Skeletal muscle tissue (tissue), 4 donors: Measurements from ENCODE around the gene LAMTOR1. TPM values are rescaled to one million over a fixed set of nuclear protein-coding genes. Genes with fewer than 3 reads are reported as not detected.
"Not testable (repeated sequence)": the region's sequence is repeated elsewhere in the genome, so short reads cannot be mapped to it uniquely, and the experiment has no call there.

ENCODE experiments used
- H3K27ac ChIP-seq: one replicate; pipeline ENCODE4 v1.7.0; 2013; ENCODE audit warnings: mild to moderate bottlenecking, low read depth, low read length, inconsistent platforms
- H3K27me3 ChIP-seq, 3 donors: one replicate each; pipeline ENCODE4 v1.7.0; 2013; ENCODE audit warnings: low read length in 3 of 3; ENCODE audit not compliant: control insufficient read depth in 3 of 3, insufficient read depth in 3 of 3
- H3K36me3 ChIP-seq, 3 donors: one replicate each; pipeline ENCODE4 v1.7.0; 2013; ENCODE audit warnings: low read length in 3 of 3; ENCODE audit not compliant: control insufficient read depth in 3 of 3, insufficient read depth in 3 of 3
- H3K4me1 ChIP-seq, 3 donors: one replicate each; pipeline ENCODE4 v1.7.0; 2013; ENCODE audit warnings: low read length in 3 of 3, mild to moderate bottlenecking in 3 of 3; ENCODE audit not compliant: control insufficient read depth in 3 of 3, insufficient read depth in 3 of 3
- H3K4me3 ChIP-seq, 3 donors: one replicate each; pipeline ENCODE4 v1.7.0; 2013; ENCODE audit warnings: low read length in 3 of 3
- H3K9ac ChIP-seq, 3 donors: one replicate each; pipeline ENCODE4 v1.7.0; 2013; ENCODE audit warnings: low read length in 3 of 3, mild to moderate bottlenecking in 3 of 3, moderate library complexity in 2 of 3, low read depth in 1 of 3
- H3K9me3 ChIP-seq, 3 donors: one replicate each; pipeline ENCODE4 v1.7.0; 2013; ENCODE audit warnings: low read length in 3 of 3; ENCODE audit not compliant: control insufficient read depth in 3 of 3
- total RNA-seq: library from RNA; depleted of rRNA; stranded (reverse); fragments of >200 nt; gene quantifications from one replicate; pipeline ENCODE4 v1.2.3, GENCODE V29; 2014
- donor health status: Osteomylitis.

The LAMTOR1 gene
- total RNA-seq, 1 donor from 2014 or later: 42.3 TPM

DNA sequence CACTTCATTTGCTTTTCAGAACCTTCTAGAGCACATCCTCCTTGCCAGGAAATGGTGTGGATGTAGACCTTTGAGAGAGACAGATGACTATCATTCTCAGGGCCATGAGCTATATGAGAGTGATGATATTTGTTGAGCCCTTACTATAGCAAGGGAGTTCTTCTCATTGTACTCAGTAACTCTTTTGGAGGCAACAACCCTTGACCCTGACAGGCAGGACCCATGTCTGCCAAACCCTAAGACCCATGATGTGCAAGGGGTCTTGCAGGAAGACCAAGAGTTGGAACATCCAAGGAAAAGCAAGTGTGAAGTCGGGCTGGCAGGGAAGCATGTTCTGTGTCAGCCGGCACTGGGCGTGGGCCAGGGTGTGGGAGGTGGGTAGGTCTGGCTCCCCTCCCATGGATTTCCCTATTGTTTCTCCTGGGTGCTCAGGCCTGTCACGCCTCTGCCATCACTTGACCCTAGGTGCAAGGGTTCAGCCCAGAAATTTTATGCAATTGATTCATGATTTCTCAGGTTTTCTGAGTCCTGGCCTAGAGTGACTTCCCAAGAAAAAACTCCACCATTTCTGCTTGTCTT, 33.7 kb upstream of the LAMTOR1 start:
- H3K4me3 ChIP-seq: no peak overlapping the region
- H3K36me3 ChIP-seq: no peaks in the 10 kb centered on the region
- no peaks in the 10 kb centered on the region for H3K4me1 ChIP-seq
- no peaks in the 10 kb centered on the region for H3K27me3 ChIP-seq
- no peak overlapping the region for H3K9ac ChIP-seq
- H3K9me3 ChIP-seq: no peaks in the 10 kb centered on the region
- no peak overlapping the region for H3K27ac ChIP-seq

DNA sequence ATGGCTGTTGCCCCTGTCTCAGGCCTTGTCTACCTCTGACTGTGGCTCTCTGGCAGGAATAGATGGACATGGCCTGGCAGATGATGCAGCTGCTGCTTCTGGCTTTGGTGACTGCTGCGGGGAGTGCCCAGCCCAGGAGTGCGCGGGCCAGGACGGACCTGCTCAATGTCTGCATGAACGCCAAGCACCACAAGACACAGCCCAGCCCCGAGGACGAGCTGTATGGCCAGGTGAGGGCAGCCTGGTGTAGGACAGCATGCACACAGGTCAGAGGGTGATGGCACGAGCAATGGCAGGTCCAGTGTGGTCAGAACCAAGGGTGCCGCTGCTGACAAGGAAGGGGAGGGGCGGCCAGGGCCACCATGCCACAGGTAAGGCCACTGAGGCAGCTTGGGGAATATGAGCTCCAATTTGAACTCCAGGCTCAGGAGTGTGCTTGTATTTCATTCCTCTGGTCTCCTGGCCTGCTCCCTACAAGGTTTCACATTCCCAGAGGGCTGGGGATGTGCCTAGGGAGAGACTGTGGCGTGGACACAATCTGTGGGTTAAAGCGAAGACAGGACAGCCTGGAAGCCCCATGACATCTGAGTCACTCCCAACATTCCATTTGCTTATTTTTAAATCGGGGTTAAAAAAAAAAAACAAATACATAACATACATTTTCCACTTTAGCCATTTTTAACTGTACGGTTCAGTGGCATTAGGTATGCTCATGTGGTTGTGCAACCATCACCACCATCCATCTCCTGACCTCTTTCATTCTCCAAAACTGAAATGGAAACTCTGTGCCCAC, 33.0 kb upstream of the LAMTOR1 start:
- Histone ChIP-seq H3K36me3 (no peaks in the 10 kb centered on the region), H3K4me1 (no peaks in the 10 kb centered on the region), H3K27me3 (no peaks in the 10 kb centered on the region), H3K4me3 (no peak overlapping the region), H3K9me3 (no peaks in the 10 kb centered on the region), H3K27ac (no peak overlapping the region), H3K9ac (no peak overlapping the region)

DNA sequence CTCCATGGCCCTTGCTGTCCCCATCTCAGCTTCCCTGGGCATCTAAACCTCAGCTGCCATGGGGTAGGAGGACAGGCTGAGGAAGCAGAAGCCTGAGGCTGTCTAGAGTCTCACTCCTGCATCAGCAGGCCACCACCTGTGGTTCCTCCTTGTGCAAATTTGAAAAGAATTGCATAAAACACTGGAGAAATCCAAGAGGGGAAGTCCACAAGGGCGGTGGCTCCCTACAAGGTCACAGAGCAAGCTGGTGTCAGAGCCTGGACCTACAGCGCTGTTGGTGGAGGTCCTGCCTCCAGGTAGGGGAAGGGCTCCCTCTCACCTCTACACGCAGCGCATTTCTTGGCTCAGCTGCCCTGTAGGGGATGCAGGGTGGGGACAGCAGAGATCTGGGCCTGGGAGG, 32.4 kb upstream of the LAMTOR1 start, which contains the start of gene FOLR3:
Gene FOLR3, plus strand, starts transcription at position 253 of the 400 bp plus-strand sequence. CDS start 228 bp downstream, outside the sequence.
- H3K4me1 ChIP-seq, H3K27me3 ChIP-seq, H3K9ac ChIP-seq, H3K27ac ChIP-seq, H3K36me3 ChIP-seq, H3K9me3 ChIP-seq, H3K4me3 ChIP-seq: not testable (repeated sequence)

DNA sequence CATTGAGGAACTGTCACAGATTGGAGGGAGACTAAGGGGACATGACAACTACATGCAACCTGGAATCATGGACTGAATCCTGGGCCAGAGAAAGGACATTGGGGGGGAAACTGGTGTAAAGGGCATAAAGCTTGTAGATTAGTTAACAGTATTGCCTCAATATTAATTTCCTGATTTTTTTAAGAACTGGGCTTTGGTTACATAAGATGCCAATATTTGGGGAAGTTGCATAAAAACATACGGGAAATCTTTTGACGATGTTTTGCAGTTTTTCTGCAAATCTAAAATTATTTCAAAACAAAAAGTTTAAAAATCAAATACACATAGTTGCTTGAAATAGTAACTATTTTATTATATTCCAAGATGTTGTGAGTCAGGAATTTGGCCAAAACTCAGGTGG, 29.5 kb upstream of the LAMTOR1 start:
- no peaks in the 10 kb centered on the region for H3K9me3 ChIP-seq
- no peaks in the 10 kb centered on the region for H3K4me1 ChIP-seq
- H3K36me3 ChIP-seq: no peaks in the 10 kb centered on the region
- H3K27me3 ChIP-seq: no peaks in the 10 kb centered on the region
- no peak overlapping the region for H3K4me3 ChIP-seq
- H3K27ac ChIP-seq: no peak overlapping the region
- no peak overlapping the region for H3K9ac ChIP-seq

DNA sequence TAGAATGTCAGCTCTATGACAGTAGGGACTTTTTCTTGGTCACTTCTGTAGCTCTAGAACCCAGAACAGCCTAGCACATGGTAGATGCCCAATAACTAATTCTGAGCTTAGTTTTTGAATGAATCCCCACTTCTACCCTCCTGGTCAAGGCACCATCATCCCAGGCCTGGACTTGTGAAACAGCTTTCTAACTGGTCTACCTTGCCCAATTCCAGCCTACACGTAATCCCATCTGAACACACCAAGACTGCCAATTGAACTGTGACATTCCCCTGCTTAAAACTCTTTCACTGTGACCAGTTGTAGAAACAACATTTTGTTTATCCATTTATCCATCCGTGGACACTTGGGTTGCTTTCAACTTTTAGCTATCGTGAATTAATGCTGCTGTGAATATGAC, 26.3 kb upstream of the LAMTOR1 start:
- no peaks in the 10 kb centered on the region for H3K9me3 ChIP-seq
- no peaks in the 10 kb centered on the region for H3K4me1 ChIP-seq
- H3K27me3 ChIP-seq: no peaks in the 10 kb centered on the region
- no peak overlapping the region for H3K27ac ChIP-seq
- H3K36me3 ChIP-seq: no peaks in the 10 kb centered on the region
- no peak overlapping the region for H3K9ac ChIP-seq
- H3K4me3 ChIP-seq: no peak overlapping the region

DNA sequence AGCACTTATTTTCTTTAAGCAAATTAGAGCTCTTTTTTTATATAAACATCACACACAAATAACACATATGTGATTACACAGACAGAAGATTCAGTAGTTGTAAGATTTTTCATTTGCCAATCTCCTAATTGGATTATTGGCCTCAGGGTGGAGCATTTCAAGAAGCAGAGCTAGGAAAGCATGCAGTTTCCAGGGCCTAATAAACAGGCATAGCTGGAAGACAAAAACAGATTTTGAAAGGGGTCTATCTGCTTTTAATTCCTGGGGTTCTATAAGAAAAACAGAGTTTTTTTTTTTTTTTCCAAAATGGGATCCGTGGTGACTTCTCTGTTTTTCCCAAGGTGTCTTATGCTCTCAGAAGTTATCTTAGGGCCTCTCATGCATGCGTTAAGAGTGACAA, 24.8 kb upstream of the LAMTOR1 start:
- Histone ChIP-seq H3K9ac (no peak overlapping the region), H3K4me3 (no peak overlapping the region), H3K4me1 (no peaks in the 10 kb centered on the region), H3K9me3 (no peaks in the 10 kb centered on the region), H3K27ac (no peak overlapping the region), H3K36me3 (no peaks in the 10 kb centered on the region), H3K27me3 (no peaks in the 10 kb centered on the region)

DNA sequence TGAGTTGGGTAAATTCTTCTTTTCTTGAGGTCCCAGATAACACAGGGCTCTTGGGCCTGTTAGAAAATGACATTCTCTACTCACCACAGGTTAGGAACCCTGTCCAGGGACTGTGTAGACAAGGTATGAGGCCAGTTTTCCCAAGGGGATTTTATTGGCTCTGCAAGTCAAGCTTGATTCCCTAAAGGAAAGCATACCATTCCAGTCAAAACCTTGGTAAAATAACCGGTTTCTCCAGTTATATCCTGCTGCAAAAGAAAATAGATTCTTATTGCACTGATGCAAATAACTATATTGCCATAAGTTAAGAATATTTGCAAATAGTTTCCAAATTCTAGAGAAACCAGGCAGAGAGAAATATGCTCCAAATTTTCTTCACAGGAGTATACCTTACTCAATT, 22.9 kb upstream of the LAMTOR1 start:
- no peak overlapping the region for H3K9ac ChIP-seq

DNA sequence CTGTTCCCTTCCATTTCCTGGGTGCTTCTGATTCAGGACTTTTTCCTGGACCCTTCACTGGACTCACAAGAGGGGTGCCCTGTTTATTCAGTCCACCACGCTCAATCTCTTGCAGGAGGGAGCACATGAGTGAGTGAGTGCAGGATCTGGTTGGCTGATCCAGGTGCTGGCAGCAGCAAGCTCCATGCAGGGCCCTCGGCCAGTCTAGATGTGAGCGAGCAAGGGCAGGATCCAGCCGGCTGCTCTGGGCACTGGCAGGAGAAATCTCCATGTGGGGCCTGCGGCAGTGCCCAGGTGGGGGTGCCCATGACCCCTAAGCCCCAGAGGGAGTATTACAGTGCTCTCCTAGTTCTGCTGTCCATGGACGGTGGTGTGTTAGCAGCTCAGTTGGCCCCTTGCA, 20.9 kb upstream of the LAMTOR1 start:
- Histone ChIP-seq H3K27ac (no peak overlapping the region), H3K27me3 (peaks cover 0 to 3% (median 0%) of the 10 kb centered on the region in 3 donors), H3K9ac (no peak overlapping the region), H3K4me3 (no peak overlapping the region), H3K36me3 (no peaks in the 10 kb centered on the region), H3K9me3 (no peaks in the 10 kb centered on the region), H3K4me1 (no peaks in the 10 kb centered on the region)

More for the DNA sequence above, 22.9 kb upstream of the LAMTOR1 start:
- H3K27ac ChIP-seq: no peak overlapping the region
- H3K27me3 ChIP-seq: no peaks in the 10 kb centered on the region
- H3K4me3 ChIP-seq: no peak overlapping the region
- H3K36me3 ChIP-seq: no peaks in the 10 kb centered on the region
- no peaks in the 10 kb centered on the region for H3K9me3 ChIP-seq
- H3K4me1 ChIP-seq: no peaks in the 10 kb centered on the region

DNA sequence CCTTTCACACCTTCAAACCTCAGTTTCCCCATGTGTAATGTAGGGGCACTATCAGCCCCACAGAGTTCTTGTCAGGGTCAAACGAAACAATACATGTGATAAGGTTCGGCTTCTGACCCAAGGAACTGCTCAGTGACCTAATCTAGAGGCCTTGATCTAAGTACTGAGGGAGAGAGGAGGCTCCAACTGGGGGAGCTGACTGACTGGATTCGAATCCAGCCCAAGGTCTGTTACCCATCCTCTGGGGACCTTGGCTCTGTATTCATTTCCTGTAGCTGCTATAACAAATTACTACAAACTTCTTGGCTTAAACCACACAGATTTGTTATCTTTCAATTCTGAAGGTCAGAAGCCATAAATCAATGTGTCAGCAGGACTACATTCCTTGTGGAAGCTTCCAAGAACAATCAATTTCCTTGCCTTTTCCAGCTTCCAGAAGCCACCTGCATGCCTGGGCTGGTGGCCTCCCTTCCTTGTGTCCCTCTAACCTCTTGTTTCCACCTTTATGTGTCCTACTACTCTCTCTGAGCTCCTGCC, 20.1 kb upstream of the LAMTOR1 start:
- H3K9me3 ChIP-seq: no peaks in the 10 kb centered on the region
- H3K27ac ChIP-seq: no peak overlapping the region
- no peak overlapping the region for H3K4me3 ChIP-seq
- no peaks in the 10 kb centered on the region for H3K4me1 ChIP-seq
- no peak overlapping the region for H3K9ac ChIP-seq
- H3K36me3 ChIP-seq: no peaks in the 10 kb centered on the region
- H3K27me3 ChIP-seq: peaks cover 0 to 3% (median 0%) of the 10 kb centered on the region in 3 donors

DNA sequence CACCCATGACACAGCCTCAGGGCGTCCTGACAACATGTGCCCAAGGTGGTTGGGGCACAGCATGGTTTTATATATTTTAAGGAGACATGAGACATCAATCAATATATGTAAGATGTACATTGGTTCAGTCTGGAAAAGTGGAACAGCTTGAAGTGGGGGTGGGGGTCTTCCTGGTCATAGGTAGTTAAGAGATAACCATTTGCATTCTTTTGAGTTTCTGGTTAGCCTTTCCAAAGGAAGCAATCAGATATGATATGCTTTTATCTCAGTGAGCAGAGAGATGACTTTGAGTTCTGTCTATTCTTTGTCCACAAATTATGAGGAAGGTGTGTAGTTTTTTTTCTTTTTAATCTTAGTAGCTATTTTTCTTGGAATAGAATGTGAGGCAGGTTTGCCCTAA, 19.5 kb upstream of the LAMTOR1 start:
- Histone ChIP-seq H3K9me3 (no peaks in the 10 kb centered on the region), H3K9ac (no peak overlapping the region), H3K36me3 (no peaks in the 10 kb centered on the region), H3K4me3 (no peak overlapping the region), H3K27ac (no peak overlapping the region), H3K4me1 (no peaks in the 10 kb centered on the region), H3K27me3 (peaks cover 0 to 3% (median 0%) of the 10 kb centered on the region in 3 donors)
